ENCODE measurements around the gene DNAH5. TPM values are rescaled to one million over a fixed set of nuclear protein-coding genes. Genes with fewer than 3 reads are reported as not detected.

The DNAH5 gene
- total RNA-seq, 2 experiments from 2014 or later, result not detected

DNA sequence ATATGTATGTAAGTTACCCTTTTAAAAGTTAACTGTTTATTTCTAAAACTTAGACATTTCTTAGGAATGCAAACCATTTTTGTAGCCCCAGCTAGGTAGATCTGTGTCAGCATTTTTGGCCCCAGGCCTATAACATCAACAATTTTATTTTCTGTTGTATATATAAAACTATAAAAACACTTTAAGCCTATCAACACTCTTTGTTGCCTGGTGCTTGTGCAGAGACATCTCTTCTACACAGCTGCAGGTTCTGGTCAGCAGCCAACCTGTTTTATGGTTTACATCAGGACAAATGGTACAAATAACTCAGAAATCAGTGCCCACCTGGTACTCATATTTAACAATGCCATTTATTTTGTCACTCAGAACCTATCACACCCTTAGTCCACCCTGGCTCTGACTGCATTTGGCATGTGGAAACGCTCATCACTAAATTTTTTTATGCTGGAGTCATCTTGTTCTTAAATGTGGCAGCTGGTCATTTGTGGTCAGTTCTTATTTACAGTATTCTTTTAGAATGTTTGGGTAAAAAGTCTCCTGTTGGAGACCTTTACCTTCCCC, 173.4 kb downstream of the DNAH5 start:
- TF ChIP-seq, protein P1, sequence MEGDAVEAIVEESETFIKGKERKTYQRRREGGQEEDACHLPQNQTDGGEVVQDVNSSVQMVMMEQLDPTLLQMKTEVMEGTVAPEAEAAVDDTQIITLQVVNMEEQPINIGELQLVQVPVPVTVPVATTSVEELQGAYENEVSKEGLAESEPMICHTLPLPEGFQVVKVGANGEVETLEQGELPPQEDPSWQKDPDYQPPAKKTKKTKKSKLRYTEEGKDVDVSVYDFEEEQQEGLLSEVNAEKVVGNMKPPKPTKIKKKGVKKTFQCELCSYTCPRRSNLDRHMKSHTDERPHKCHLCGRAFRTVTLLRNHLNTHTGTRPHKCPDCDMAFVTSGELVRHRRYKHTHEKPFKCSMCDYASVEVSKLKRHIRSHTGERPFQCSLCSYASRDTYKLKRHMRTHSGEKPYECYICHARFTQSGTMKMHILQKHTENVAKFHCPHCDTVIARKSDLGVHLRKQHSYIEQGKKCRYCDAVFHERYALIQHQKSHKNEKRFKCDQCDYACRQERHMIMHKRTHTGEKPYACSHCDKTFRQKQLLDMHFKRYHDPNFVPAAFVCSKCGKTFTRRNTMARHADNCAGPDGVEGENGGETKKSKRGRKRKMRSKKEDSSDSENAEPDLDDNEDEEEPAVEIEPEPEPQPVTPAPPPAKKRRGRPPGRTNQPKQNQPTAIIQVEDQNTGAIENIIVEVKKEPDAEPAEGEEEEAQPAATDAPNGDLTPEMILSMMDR (IDR thresholded peaks at IDR 0.05), result no peak
- no peaks in the 10 kb centered on the region for H3K27me3 Mint-ChIP-seq
- intact Hi-C loops (cut with micrococcal nuclease), result no loop called here

DNA sequence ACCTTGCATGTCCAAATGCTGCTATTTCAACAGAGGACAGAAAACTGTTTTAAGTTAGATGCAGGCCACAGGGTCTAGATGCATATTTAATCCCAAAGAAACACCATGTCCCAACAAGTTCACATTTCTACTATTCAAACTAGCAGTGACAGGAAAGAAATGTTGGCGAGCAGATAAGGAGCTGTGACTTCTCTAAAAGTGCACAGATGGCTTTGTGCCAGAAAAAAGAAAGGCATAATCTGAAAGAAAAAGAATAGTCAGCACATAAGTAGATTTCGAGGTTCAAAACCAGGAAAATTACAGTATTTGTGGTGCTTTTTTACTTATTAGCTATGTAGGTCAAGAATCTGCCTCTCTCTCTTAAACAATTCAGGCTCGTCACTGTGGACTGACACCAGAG, 178.3 kb downstream of the DNAH5 start:
- DNase-seq (no peak), ATAC-seq (no peak)
- Mint-ChIP-seq H3K9me3 (peaks cover 2% of the 10 kb centered on the region), H3K27ac (no peak overlapping the region), H3K27me3 (no peaks in the 10 kb centered on the region), H3K4me1 (ENCODE audit: low read depth) (no peaks in the 10 kb centered on the region), H3K4me3 (no peak overlapping the region), H3K36me3 (ENCODE audit: low read depth) (no peaks in the 10 kb centered on the region)
- TF ChIP-seq, protein P1 (IDR thresholded peaks at IDR 0.05), result no peak
- intact Hi-C loops (cut with micrococcal nuclease), result no loop called here
- POLR2A ChIA-PET, result no interaction called here
- CTCF ChIA-PET, result no interaction called here

More for the DNA sequence above, 173.4 kb downstream of the DNAH5 start:
- ATAC-seq (no peak), DNase-seq (no peak)
- H3K27ac Mint-ChIP-seq, result no peak overlapping the region
- no peaks in the 10 kb centered on the region for H3K9me3 Mint-ChIP-seq
- ChIA-PET POLR2A (no interaction called here), CTCF (no interaction called here)
- no peak overlapping the region for H3K4me3 Mint-ChIP-seq
- H3K36me3 Mint-ChIP-seq (ENCODE audit: low read depth), result no peaks in the 10 kb centered on the region
- no peaks in the 10 kb centered on the region for H3K4me1 Mint-ChIP-seq (ENCODE audit: low read depth)

DNA sequence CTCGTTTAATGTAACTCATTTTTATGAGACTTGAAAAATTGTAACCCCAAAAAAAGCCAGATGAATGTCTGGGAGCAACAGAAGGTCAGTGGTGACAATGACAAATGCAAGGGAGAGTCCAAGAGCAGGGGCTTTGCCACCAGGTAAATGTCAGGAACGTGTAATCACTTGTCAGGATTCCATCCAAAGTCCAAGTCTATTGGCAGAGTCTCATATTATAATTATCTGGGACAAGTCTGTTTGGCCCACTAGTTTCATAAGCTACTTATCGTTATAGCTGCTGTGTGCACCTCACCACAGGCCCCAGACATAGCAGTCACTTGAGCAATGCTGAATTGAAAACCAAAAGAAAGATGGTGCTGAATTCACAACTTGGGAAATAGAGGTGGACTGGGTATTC, 180.8 kb downstream of the DNAH5 start:
- Mint-ChIP-seq H3K36me3 (ENCODE audit: low read depth) (no peaks in the 10 kb centered on the region), H3K27ac (no peak overlapping the region), H3K9me3 (peaks cover 2% of the 10 kb centered on the region), H3K27me3 (no peaks in the 10 kb centered on the region), H3K4me1 (ENCODE audit: low read depth) (no peaks in the 10 kb centered on the region), H3K4me3 (no peak overlapping the region)
- CTCF ChIA-PET, result interaction anchor here (0.7 kb wide), 1 partner anchor 15 kb away, joined by 3 read pairs; no protein-coding TSS in a partner anchor
- POLR2A ChIA-PET, result no interaction called here
- TF ChIP-seq, protein P1 (IDR thresholded peaks at IDR 0.05), result no peak
- no peak for ATAC-seq
- no peak for DNase-seq
- intact Hi-C loops (cut with micrococcal nuclease), result no loop called here

DNA sequence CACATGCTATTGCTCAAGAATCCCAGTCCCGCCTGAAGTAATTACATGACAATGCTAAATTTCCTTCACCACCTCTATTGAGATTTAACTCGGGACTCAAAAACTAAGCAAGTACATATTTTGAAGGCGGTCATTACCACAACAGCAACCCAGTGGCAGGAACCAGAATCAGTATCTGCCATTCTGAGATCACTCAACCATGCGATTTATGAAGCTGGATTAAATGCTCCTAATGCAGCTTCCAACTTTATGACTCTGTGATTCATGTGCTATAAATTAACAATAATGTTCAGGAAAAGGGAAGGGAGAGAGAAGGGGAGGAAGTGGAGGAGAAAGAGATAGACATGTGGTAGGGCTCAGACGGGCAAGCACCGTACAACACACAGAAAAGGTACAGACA, 194.7 kb downstream of the DNAH5 start:
- no peaks in the 10 kb centered on the region for H3K27me3 Mint-ChIP-seq
- H3K9me3 Mint-ChIP-seq, result peaks cover 5% of the 10 kb centered on the region
- no peak overlapping the region for H3K27ac Mint-ChIP-seq
- DNase-seq, result no peak
- ChIA-PET POLR2A (no interaction called here), CTCF (no interaction called here)
- TF ChIP-seq, protein P1 (IDR thresholded peaks at IDR 0.05), result no peak
- H3K36me3 Mint-ChIP-seq (ENCODE audit: low read depth), result no peaks in the 10 kb centered on the region
- no peak for ATAC-seq
- no peaks in the 10 kb centered on the region for H3K4me1 Mint-ChIP-seq (ENCODE audit: low read depth)
- intact Hi-C loops (cut with micrococcal nuclease), result no loop called here
- H3K4me3 Mint-ChIP-seq, result no peak overlapping the region

DNA sequence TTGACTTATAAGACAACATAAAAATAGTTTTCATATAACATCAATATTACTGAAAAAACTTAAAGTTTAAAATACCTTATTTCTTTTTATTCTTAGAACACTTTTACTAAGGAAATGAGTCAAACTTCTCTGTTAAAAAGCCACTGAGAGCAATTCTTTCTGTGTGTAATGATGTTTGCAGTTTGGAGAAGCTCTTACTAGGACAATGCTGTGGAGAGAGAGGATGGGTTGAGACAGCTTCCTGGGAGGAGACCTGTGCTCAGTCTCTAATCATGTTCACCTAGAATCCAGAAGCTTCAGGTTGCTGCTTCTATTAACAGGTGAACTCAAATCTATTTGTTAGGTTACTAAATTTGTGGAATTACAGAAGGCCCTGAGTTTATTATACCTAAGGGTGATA, 198.5 kb downstream of the DNAH5 start:
- intact Hi-C loops (cut with micrococcal nuclease), result no loop called here
- no peaks in the 10 kb centered on the region for H3K36me3 Mint-ChIP-seq (ENCODE audit: low read depth)
- H3K4me3 Mint-ChIP-seq, result no peak overlapping the region
- no peaks in the 10 kb centered on the region for H3K27me3 Mint-ChIP-seq
- H3K9me3 Mint-ChIP-seq, result peaks cover 1% of the 10 kb centered on the region
- ChIA-PET POLR2A (no interaction called here), CTCF (no interaction called here)
- no peak overlapping the region for H3K27ac Mint-ChIP-seq
- ATAC-seq (no peak), DNase-seq (no peak)
- TF ChIP-seq, protein P1 (IDR thresholded peaks at IDR 0.05), result no peak
- H3K4me1 Mint-ChIP-seq (ENCODE audit: low read depth), result no peaks in the 10 kb centered on the region
